ENCODE measurements around the gene CBARP.

DNA sequence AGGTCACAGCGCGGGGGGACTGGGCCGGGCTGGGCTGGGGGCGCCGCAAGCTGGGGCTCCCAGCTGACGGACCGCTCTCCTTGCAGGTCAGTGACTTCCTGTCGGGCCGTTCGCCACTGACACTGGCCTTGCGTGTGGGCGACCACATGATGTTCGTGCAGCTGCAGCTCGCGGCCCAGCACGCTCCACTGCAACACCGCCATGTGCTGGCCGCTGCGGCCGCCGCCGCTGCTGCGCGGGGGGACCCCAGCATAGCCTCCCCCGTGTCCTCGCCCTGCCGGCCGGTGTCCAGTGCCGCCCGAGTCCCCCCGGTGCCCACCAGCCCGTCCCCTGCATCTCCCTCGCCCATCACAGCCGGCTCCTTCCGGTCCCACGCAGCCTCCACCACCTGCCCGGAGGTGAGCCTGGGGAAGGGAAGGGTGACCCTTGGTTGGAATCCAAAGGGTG, 16.3 kb upstream of the CBARP start:
- TF ChIP-seq HNF4G (IDR thresholded peaks at IDR 0.05) (no peak), GABPA (IDR thresholded peaks at IDR 0.05 in 1 of 2, conservative IDR thresholded peaks at IDR 0.05 in 1 of 2) (no peak), SP1 (IDR thresholded peaks at IDR 0.05) (no peak), YY1 (IDR thresholded peaks at IDR 0.05) (no peak), EGR1 (IDR thresholded peaks at IDR 0.05; ENCODE audit: low read depth in 2 of 2) (no peak), FOXA1 (IDR thresholded peaks at IDR 0.05) (no peak), JUND (IDR thresholded peaks at IDR 0.05) (no peak), RAD21 (IDR thresholded peaks at IDR 0.05) (no peak), TAF1 (conservative IDR thresholded peaks at IDR 0.05) (no peak)
- TF ChIP-seq, protein P1, sequence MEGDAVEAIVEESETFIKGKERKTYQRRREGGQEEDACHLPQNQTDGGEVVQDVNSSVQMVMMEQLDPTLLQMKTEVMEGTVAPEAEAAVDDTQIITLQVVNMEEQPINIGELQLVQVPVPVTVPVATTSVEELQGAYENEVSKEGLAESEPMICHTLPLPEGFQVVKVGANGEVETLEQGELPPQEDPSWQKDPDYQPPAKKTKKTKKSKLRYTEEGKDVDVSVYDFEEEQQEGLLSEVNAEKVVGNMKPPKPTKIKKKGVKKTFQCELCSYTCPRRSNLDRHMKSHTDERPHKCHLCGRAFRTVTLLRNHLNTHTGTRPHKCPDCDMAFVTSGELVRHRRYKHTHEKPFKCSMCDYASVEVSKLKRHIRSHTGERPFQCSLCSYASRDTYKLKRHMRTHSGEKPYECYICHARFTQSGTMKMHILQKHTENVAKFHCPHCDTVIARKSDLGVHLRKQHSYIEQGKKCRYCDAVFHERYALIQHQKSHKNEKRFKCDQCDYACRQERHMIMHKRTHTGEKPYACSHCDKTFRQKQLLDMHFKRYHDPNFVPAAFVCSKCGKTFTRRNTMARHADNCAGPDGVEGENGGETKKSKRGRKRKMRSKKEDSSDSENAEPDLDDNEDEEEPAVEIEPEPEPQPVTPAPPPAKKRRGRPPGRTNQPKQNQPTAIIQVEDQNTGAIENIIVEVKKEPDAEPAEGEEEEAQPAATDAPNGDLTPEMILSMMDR (IDR thresholded peaks at IDR 0.05; ENCODE audit: low read depth, low read length, missing input control), result no peak
- TF ChIP-seq, protein P2, sequence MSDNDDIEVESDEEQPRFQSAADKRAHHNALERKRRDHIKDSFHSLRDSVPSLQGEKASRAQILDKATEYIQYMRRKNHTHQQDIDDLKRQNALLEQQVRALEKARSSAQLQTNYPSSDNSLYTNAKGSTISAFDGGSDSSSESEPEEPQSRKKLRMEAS (IDR thresholded peaks at IDR 0.05), result no peak
- TF ChIP-seq, protein P3, sequence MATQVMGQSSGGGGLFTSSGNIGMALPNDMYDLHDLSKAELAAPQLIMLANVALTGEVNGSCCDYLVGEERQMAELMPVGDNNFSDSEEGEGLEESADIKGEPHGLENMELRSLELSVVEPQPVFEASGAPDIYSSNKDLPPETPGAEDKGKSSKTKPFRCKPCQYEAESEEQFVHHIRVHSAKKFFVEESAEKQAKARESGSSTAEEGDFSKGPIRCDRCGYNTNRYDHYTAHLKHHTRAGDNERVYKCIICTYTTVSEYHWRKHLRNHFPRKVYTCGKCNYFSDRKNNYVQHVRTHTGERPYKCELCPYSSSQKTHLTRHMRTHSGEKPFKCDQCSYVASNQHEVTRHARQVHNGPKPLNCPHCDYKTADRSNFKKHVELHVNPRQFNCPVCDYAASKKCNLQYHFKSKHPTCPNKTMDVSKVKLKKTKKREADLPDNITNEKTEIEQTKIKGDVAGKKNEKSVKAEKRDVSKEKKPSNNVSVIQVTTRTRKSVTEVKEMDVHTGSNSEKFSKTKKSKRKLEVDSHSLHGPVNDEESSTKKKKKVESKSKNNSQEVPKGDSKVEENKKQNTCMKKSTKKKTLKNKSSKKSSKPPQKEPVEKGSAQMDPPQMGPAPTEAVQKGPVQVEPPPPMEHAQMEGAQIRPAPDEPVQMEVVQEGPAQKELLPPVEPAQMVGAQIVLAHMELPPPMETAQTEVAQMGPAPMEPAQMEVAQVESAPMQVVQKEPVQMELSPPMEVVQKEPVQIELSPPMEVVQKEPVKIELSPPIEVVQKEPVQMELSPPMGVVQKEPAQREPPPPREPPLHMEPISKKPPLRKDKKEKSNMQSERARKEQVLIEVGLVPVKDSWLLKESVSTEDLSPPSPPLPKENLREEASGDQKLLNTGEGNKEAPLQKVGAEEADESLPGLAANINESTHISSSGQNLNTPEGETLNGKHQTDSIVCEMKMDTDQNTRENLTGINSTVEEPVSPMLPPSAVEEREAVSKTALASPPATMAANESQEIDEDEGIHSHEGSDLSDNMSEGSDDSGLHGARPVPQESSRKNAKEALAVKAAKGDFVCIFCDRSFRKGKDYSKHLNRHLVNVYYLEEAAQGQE (IDR thresholded peaks at IDR 0.05), result no peak
- TF ChIP-seq, protein P4, sequence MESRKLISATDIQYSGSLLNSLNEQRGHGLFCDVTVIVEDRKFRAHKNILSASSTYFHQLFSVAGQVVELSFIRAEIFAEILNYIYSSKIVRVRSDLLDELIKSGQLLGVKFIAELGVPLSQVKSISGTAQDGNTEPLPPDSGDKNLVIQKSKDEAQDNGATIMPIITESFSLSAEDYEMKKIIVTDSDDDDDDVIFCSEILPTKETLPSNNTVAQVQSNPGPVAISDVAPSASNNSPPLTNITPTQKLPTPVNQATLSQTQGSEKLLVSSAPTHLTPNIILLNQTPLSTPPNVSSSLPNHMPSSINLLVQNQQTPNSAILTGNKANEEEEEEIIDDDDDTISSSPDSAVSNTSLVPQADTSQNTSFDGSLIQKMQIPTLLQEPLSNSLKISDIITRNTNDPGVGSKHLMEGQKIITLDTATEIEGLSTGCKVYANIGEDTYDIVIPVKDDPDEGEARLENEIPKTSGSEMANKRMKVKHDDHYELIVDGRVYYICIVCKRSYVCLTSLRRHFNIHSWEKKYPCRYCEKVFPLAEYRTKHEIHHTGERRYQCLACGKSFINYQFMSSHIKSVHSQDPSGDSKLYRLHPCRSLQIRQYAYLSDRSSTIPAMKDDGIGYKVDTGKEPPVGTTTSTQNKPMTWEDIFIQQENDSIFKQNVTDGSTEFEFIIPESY (IDR thresholded peaks at IDR 0.05), result no peak

Measured in liver (tissue), 3 donors.